HAP-1 (cell line): Measurements from ENCODE around the gene CAPN13.

Experiments
- DNase-seq, 2 experiments: peaks; one replicate each; pipeline ENCODE4 v3.0.0-alpha.2; 2016 to 2020; ENCODE audit warnings: low spot score in 2 of 2
- H3K27me3 ChIP-seq: fragments of 250-450 bp; sonication (Bioruptor Pico); 2 replicates; pipeline ENCODE4 v1.5.1; 2020; ENCODE audit warnings: low read depth, mild to moderate bottlenecking, moderate library complexity
- H3K36me3 ChIP-seq: fragments of 250-450 bp; sonication (Bioruptor Pico); replicated peaks from 2 replicates; pipeline ENCODE4 v1.5.1; 2020; ENCODE audit warnings: mild to moderate bottlenecking
- H3K4me1 ChIP-seq: fragments of 250-450 bp; sonication (Bioruptor Pico); 2 replicates; pipeline ENCODE4 v1.5.1; 2020; ENCODE audit warnings: mild to moderate bottlenecking
- H3K4me3 ChIP-seq: fragments of 250-450 bp; sonication (Bioruptor Pico); 2 replicates; pipeline ENCODE4 v1.5.1; 2020; ENCODE audit warnings: mild to moderate bottlenecking, moderate library complexity
- H3K9me3 ChIP-seq: fragments of 250-450 bp; sonication (Bioruptor Pico); 2 replicates; pipeline ENCODE4 v1.5.1; 2020; ENCODE audit warnings: mild to moderate bottlenecking, moderate library complexity
- in situ Hi-C: fragments of 300-500 bp; cut with MboI; formaldehyde crosslinking; loops from 3 replicates; pipeline ENCODE4 v1.14.3; 2020; ENCODE audit warnings: low sequenced_read_pairs, inconsistent platforms, mixed read lengths

The CAPN13 gene

DNA sequence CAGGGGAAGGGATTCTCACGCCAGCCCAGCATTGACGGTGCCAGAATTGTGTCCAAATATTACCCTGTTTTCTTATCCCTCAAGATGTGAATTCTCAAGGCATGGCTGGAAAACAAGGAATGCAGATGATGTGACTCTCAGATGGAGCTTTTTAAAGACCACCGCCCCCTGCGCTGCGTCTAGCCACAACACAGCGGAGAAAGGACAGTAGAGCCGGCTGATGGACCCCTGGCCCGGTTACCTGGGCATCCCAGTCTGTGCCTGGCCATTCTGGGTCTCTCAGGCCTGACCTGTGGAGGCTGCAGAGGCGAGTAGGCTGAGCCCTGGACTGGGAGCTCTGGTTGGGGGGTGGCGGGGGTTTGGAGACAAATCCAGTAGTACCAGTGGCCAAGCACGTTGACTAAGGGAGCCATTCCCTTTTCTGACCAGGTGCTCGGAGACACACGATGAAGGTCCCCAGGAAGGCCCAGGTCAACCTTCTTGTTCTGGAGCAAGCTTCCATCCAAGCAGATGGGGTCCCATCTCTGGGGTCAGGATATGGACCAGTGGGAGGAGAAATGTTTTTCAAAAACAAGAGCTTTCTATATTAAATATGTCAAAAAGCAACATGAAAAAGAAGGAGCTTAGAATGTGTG, 5.3 kb downstream of the CAPN13 start:
- Histone ChIP-seq H3K27me3 (no peaks in the 10 kb centered on the region), H3K9me3 (no peaks in the 10 kb centered on the region), H3K4me1 (no peaks in the 10 kb centered on the region), H3K4me3 (no peak overlapping the region), H3K36me3 (no peaks in the 10 kb centered on the region)
- DNase-seq: no peak
- in situ Hi-C loops: no loop called here

DNA sequence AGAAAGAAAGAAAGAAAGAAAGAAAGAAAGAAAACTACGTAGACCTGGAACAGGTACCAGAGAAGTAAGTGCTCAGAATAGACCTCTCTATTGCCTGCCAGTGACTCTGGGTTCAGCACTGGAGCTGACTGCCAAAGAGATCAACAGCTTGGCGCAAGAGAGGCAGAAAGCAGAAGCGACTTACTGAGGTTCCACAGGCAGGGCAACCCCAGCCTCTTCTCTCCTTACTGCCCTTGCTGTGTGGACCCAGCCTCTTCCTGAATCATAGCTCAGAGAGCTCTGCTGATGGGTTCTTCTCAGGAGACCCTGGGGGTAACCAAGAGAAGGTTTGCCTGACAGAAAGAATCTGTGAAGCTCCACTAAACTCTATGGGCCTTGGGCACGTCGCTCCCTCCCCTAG, 7.1 kb downstream of the CAPN13 start:
- Histone ChIP-seq H3K9me3 (no peaks in the 10 kb centered on the region), H3K4me1 (no peaks in the 10 kb centered on the region), H3K36me3 (no peaks in the 10 kb centered on the region), H3K27me3 (no peaks in the 10 kb centered on the region; the same call in 1 of the 2 replicates), H3K4me3 (no peak overlapping the region)
- no peak for DNase-seq
- in situ Hi-C loops: no loop called here

DNA sequence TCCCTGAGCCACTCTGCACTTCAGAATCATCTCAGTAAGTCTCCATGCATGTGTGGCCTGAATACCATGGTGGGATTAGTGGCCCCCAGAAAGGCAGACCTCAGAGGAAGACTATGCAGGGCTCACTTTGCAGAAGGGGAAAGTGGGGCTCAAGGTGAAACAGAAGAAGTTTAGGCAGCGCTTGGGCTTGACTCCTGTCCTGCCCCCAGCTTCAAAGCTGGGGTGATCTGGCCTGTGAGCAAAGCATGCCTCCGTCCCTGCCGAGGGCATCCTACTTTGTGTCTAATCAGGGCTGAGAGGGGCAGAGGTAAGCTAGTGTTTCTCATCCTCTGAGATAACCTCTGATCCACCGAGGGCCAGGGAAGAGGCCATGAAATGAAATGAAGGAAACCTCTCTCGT, 7.9 kb downstream of the CAPN13 start:
- no peak overlapping the region for H3K4me3 ChIP-seq
- H3K36me3 ChIP-seq: no peaks in the 10 kb centered on the region
- no peaks in the 10 kb centered on the region for H3K9me3 ChIP-seq
- in situ Hi-C loops: no loop called here
- H3K27me3 ChIP-seq: peaks cover 5% of the 10 kb centered on the region
- H3K4me1 ChIP-seq: no peaks in the 10 kb centered on the region
- DNase-seq: no peak

DNA sequence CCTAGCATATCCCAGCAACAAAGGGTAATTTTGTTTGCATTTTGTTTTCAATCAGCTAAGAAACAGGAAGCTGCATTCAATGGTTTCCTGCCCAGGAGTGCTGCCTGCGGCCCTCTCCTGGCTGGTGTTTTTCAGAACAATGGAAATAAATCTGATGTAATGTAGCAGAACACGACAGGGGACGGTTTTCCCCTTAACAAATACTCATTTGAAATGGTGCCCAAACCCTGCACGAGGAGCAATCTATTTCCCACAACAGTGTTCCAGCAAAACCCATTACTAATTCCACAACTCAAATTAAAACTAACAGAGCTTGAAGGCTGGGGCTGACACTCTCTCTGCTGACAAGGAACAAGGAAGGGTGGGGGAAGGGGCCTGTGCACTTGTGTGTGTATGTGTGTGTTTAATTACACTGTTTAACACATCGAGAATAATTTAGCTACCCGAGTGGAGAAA, 8.7 kb downstream of the CAPN13 start:
- in situ Hi-C loops: no loop called here
- Histone ChIP-seq H3K36me3 (no peaks in the 10 kb centered on the region), H3K27me3 (peaks cover 5% of the 10 kb centered on the region), H3K4me3 (no peak overlapping the region), H3K4me1 (no peaks in the 10 kb centered on the region), H3K9me3 (no peaks in the 10 kb centered on the region)
- DNase-seq: no peak

DNA sequence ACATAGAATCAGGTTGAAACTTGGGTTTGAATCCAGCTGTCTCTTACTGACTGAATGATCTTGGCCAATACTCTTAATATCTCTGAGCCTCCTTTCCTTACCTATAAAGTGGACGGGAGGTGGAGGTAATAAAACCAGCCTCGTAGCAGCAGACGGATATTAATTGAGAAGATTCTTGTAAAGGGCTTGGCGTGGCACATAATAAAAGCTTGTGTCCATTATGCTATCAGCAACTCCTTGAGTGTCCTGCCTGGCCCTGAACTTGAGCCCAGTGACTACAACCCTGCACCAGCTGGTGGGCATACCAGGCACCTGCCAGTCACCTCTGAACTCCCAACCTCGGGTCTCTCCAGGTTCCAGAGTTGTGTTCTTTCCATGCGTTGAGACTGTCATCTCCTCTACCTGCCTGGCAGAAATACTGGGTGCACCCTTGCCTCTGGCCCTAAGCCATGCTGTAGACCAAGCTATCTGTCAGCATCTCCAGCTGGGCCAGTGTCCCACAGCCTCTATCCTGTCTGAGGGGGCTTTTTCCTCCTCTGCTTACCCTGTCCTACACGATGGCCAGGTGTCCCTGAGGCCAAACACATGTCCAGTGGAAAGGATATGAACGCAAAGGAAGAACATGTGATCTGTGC, 9.7 kb downstream of the CAPN13 start:
- Histone ChIP-seq H3K36me3 (no peaks in the 10 kb centered on the region), H3K4me3 (no peak overlapping the region), H3K9me3 (no peaks in the 10 kb centered on the region), H3K4me1 (no peaks in the 10 kb centered on the region), H3K27me3 (peaks cover 5% of the 10 kb centered on the region)
- DNase-seq: no peak
- in situ Hi-C loops: no loop called here

DNA sequence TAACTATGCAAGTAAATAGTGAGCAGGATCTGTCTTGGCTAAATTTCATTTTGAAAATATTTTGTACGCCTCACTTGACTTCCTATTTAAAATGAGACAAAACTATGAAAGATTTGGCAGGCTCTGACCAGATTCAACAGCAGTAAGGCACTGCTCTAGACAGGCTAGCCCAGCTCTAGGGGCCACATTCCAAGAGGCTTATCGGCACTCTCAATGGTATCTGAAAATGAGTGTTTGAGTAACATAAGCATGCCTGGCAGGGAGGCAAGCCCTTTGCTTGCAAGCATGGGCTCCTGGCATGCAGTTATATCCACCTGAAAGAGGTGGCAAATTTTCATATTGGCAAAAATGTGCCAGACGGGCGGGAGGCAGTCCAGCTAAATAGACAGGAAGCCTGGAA, 10.5 kb downstream of the CAPN13 start:
- H3K36me3 ChIP-seq: no peaks in the 10 kb centered on the region

DNA sequence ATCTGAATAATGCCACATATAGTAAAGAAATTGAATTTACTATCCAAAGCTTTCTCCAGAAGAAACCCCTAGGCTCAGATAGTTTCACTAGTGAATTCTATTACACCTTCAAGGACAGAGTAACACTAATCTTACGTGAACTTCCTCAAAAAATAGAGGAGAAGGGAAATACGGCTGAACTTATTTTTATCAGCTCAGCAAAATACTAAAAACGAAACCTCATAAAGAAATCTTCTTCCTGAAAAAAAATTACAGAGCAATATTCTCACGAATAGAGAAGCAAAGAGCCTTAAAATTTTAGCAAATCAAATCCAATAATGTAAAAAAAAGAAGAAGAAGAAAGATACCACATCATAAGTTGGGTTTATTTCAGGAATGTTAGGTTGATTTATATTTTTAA, 14.7 kb downstream of the CAPN13 start:
- Histone ChIP-seq H3K9me3 (no peaks in the 10 kb centered on the region), H3K4me1 (no peaks in the 10 kb centered on the region), H3K27me3 (peaks cover 11% of the 10 kb centered on the region), H3K36me3 (no peaks in the 10 kb centered on the region), H3K4me3 (no peak overlapping the region)
- in situ Hi-C loops: no loop called here
- DNase-seq: no peak

More for the DNA sequence above, 10.5 kb downstream of the CAPN13 start:
- H3K4me3 ChIP-seq: no peak overlapping the region
- peaks cover 8% of the 10 kb centered on the region for H3K27me3 ChIP-seq
- H3K9me3 ChIP-seq: no peaks in the 10 kb centered on the region
- no peak for DNase-seq
- no peaks in the 10 kb centered on the region for H3K4me1 ChIP-seq
- in situ Hi-C loops: no loop called here

DNA sequence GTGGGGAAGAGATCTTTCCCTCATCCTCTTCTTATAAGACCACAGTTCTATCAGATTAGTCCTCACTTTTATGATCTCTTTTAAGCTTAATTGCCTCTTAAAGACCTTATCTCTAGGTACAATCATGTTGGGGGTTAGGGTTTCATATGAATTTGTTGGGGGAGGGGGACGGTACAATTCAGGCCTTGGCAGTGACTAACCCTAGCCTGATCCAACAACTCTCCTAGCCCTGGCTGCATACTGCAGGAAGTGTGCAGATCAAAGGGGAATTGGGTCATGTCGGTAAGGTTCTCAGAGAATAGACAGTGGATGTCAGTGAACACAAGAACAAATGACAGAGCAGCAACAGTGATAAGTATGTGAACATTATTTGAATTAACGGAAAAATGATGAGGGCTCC, 16.4 kb downstream of the CAPN13 start:
- Histone ChIP-seq H3K4me3 (no peak overlapping the region), H3K36me3 (no peaks in the 10 kb centered on the region), H3K9me3 (no peaks in the 10 kb centered on the region), H3K27me3 (peaks cover 11% of the 10 kb centered on the region), H3K4me1 (no peaks in the 10 kb centered on the region)
- DNase-seq: no peak
- in situ Hi-C loops: no loop called here

DNA sequence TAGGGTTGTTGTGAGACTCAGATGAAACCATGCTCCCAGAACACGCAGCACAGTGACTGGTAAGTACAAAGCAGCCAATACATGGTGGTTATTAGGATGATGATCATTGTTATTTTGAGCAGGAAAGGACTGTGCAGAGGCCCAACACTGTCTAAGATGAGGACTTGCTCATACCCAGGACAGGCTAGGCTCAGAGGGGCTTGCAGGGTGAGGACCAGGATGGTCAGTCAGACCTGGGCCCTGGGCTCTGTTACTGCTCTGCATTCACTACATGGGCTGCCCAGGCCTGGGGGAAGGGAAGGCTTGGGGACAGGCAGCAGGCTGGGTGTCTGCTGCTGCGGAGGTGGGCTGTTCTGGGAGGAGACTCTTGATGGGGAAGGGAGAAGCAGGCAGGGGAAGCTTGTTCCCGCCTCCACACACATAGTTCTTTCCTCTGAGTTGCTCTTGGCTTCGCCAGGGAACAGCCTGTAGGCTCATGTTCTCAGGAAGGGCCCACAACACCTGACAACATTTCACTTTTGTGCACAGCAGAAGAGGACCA, 17.5 kb downstream of the CAPN13 start:
- Histone ChIP-seq H3K36me3 (no peaks in the 10 kb centered on the region), H3K27me3 (peaks cover 9% of the 10 kb centered on the region), H3K9me3 (no peaks in the 10 kb centered on the region), H3K4me3 (no peak overlapping the region), H3K4me1 (no peaks in the 10 kb centered on the region)
- no peak for DNase-seq
- in situ Hi-C loops: no loop called here

DNA sequence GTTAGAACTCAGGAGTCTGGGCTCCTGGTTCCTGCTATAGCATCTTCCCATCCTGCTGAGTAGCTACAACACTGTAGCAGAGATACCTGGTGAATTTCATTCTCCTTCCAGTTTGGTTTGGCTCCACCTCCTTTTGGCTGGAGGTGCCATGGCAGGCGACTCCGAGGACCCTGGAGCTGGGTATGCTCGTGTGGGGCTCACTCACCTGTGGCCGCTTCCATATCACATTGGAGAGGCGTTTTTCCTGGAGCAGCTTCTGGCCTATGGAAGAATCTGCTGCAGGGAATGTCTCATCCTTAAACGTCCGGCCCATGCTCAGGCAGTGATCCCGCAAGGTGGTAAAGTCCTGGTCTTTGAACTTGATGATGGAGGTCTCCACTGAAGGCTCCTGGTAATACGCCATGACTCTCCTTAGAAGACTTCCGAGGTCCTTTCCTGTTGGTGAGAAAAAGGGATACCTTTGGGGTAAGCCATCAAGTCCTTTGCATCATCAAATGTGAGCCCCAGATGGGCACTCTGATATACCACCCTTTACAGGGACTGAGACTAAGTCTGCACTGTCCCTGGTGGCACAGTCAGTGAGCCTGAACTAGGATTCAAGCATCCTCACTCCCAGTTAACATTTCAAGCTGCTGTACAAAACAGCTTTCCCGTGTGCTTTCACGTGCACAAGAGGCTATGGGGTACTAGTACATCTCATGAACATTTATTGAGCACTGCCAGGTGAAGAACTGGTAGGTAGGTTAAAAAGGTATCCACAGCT, 20.1 kb downstream of the CAPN13 start:
- in situ Hi-C loops: no loop called here
- DNase-seq: no peak
- H3K4me1 ChIP-seq: no peaks in the 10 kb centered on the region
- no peaks in the 10 kb centered on the region for H3K36me3 ChIP-seq
- H3K9me3 ChIP-seq: no peaks in the 10 kb centered on the region
- no peak overlapping the region for H3K4me3 ChIP-seq
- H3K27me3 ChIP-seq: peaks cover 4% of the 10 kb centered on the region; the same call in 1 of the 2 replicates

DNA sequence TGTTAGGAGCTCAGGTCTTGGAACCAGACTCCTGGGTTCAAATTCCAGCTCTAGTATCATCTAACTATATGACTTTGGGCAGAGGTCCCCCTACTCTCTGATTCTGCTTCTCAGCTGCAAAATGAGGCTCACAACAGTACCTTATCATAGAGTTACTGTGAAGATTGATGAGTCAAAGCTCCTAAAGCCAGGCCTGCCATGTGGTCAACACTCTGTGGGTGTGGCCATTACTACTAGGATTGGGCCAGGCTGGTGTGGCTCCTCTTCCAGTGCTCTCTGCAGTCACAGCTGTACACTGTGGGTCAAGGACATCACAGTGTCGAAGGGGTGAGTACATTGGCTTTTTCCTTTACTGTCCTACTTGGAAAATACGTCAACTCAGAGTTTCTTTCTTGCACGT, 22.6 kb downstream of the CAPN13 start:
- DNase-seq: no peak
- no peak overlapping the region for H3K4me3 ChIP-seq
- in situ Hi-C loops: no loop called here
- H3K27me3 ChIP-seq: no peaks in the 10 kb centered on the region
- no peaks in the 10 kb centered on the region for H3K9me3 ChIP-seq
- no peaks in the 10 kb centered on the region for H3K36me3 ChIP-seq
- H3K4me1 ChIP-seq: no peaks in the 10 kb centered on the region

DNA sequence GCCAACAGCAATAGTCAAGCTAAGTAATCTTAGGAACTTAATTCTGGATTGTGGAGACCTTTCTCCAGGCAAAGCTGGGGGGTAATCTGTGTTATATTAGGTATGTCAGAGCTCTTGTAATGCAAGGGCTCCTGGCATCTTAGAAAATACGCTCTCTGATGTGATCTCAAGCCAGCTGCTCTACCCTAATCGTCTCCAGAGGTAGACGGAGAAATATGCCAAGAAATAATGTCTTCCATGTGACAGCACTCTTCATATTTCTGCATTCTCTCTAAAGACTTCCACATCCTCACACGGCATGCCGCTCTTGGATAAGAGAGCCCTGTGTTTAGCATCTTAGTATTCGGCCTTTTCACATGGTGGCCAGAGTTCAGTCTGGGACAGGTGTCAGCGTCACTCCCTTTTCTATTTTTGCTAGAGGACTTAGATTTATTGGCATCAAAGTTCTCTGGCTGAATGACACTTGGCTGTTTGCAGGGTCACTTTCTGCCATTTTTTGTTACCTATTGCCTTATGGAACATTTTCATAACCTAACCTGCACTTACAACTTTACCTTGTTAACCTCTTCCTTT, 25.2 kb downstream of the CAPN13 start:
- DNase-seq: no peak
- in situ Hi-C loops: no loop called here
- H3K36me3 ChIP-seq: no peaks in the 10 kb centered on the region
- no peak overlapping the region for H3K4me3 ChIP-seq
- H3K27me3 ChIP-seq: no peaks in the 10 kb centered on the region
- no peaks in the 10 kb centered on the region for H3K4me1 ChIP-seq
- no peaks in the 10 kb centered on the region for H3K9me3 ChIP-seq

DNA sequence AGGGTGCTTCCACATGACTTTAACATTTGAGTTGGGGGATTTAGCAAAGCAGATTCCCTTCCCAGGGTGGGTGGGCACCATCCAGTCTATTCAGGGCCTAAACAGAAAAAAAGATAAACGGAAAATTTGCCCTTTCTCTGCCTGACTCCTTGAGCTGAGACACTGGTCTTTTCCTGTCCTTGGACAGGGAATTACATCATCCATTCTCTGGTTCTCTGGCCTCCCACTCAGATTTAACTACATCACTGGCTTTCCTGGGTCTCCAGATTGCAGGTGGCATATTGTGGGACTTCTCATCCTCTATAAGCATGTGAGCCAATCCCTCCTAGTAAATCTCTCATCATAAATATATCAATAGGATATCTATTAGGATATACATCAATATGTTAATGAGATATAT, 25.8 kb downstream of the CAPN13 start:
- in situ Hi-C loops: no loop called here
- H3K9me3 ChIP-seq: no peaks in the 10 kb centered on the region
- H3K27me3 ChIP-seq: no peaks in the 10 kb centered on the region
- no peaks in the 10 kb centered on the region for H3K4me1 ChIP-seq
- DNase-seq: no peak
- no peak overlapping the region for H3K4me3 ChIP-seq
- H3K36me3 ChIP-seq: no peaks in the 10 kb centered on the region
